Tibial artery (tissue), 4 donors: Measurements from ENCODE around the gene MED12L.

Source experiments
- DNase-seq, 2 donors: peaks; one replicate each; pipeline ENCODE4 v3.0.0-alpha.2; 2019
- H3K27ac ChIP-seq, 2 donors: fragments of 200-600 bp; sonication (generic) in 1 of 2; 1 replicate in 1 of 2; 2 replicates in 1 of 2; pipeline ENCODE4 v1.5.1; 2018 to 2019; ENCODE audit warnings: mild to moderate bottlenecking in 1 of 2
- H3K27me3 ChIP-seq, 2 donors: fragments of 200-600 bp; sonication (generic) in 1 of 2; one replicate each; pipeline versions ENCODE4 v1.5.1 to v1.6.0; 2016 to 2019
- H3K36me3 ChIP-seq, 3 donors: fragments of 200-600 bp; sonication (generic) in 2 of 3; one replicate each; pipeline ENCODE4 v1.5.1; 2016 to 2019; ENCODE audit warnings: mild to moderate bottlenecking in 2 of 3
- H3K4me1 ChIP-seq, 4 donors: fragments of 200-600 bp; sonication (generic) in 2 of 4; 1 replicate in 3 of 4; 2 replicates in 1 of 4; pipeline ENCODE4 v1.5.1; 2016 to 2019
- H3K4me3 ChIP-seq, 2 donors: fragments of 200-600 bp; sonication (generic) in 1 of 2; 1 replicate in 1 of 2; 2 replicates in 1 of 2; pipeline ENCODE4 v1.5.1; 2018 to 2019; ENCODE audit warnings: mild to moderate bottlenecking in 2 of 2
- H3K9me3 ChIP-seq, 3 donors: fragments of 200-600 bp; sonication (generic) in 1 of 3; one replicate each; pipeline ENCODE4 v1.5.1; 2016 to 2019
- CTCF ChIP-seq, 2 experiments: fragments of 200-600 bp in 1 of 2; fragments of 450-650 bp in 1 of 2; IDR thresholded peaks; one replicate each; pipeline ENCODE4 v1.5.1; 2017 to 2019; ENCODE audit warnings: antibody characterized with exemption in 2 of 2, mild to moderate bottlenecking in 1 of 2, moderate library complexity in 1 of 2
- intact Hi-C: fragments of 100-400 bp; cut with DNase I; formaldehyde crosslinking; loops from one replicate; pipeline ENCODE4 v1.15.0; 2023; ENCODE audit warnings: low total_unique reads

MED12L gene

GRCh38 chr3:151197981-151198767 lies 112.7 kb downstream of the MED12L start:
- no peak overlapping the region for H3K4me3 ChIP-seq
- H3K27me3 ChIP-seq, result no peaks in the 10 kb centered on the region
- DNase-seq, result no peak
- no peaks in the 10 kb centered on the region for H3K4me1 ChIP-seq
- H3K36me3 ChIP-seq, result no peaks in the 10 kb centered on the region
- H3K27ac ChIP-seq, result no peak overlapping the region
- no peak for TF ChIP-seq CTCF (IDR thresholded peaks at IDR 0.05)
- H3K9me3 ChIP-seq, result no peaks in the 10 kb centered on the region
- intact Hi-C loops, result no loop called here

- intact Hi-C loops, result no loop called here
- Histone ChIP-seq H3K36me3 (no peaks in the 10 kb centered on the region), H3K9me3 (no peaks in the 10 kb centered on the region), H3K4me1 (no peaks in the 10 kb centered on the region), H3K27me3 (no peaks in the 10 kb centered on the region), H3K4me3 (no peak overlapping the region), H3K27ac (no peak overlapping the region)
- TF ChIP-seq CTCF (IDR thresholded peaks at IDR 0.05), result no peak
- no peak for DNase-seq
Measured at GRCh38 chr3:151198849-151199248, 113.4 kb downstream of the MED12L start.

GRCh38 chr3:151199554-151200438 lies 114.3 kb downstream of the MED12L start:
- intact Hi-C loops, result no loop called here
- no peak overlapping the region for H3K4me3 ChIP-seq
- H3K4me1 ChIP-seq, result no peaks in the 10 kb centered on the region
- no peaks in the 10 kb centered on the region for H3K36me3 ChIP-seq
- no peaks in the 10 kb centered on the region for H3K27me3 ChIP-seq
- H3K9me3 ChIP-seq, result no peaks in the 10 kb centered on the region
- no peak for TF ChIP-seq CTCF (IDR thresholded peaks at IDR 0.05)
- DNase-seq, result no peak
- no peak overlapping the region for H3K27ac ChIP-seq

GRCh38 chr3:151200586-151200985 lies 115.1 kb downstream of the MED12L start:
- Histone ChIP-seq H3K27me3 (no peaks in the 10 kb centered on the region), H3K9me3 (no peaks in the 10 kb centered on the region), H3K36me3 (no peaks in the 10 kb centered on the region), H3K27ac (no peak overlapping the region), H3K4me1 (no peaks in the 10 kb centered on the region), H3K4me3 (no peak overlapping the region)
- DNase-seq, result no peak
- TF ChIP-seq CTCF (IDR thresholded peaks at IDR 0.05), result no peak
- intact Hi-C loops, result no loop called here

- H3K36me3 ChIP-seq, result no peaks in the 10 kb centered on the region
- no peak overlapping the region for H3K4me3 ChIP-seq
- intact Hi-C loops, result no loop called here
Measured at GRCh38 chr3:151201051-151201730, 115.7 kb downstream of the MED12L start.

More at GRCh38 chr3:151201051-151201730, 115.7 kb downstream of the MED12L start:
- Histone ChIP-seq H3K27me3 (no peaks in the 10 kb centered on the region), H3K9me3 (no peaks in the 10 kb centered on the region), H3K27ac (no peak overlapping the region), H3K4me1 (no peaks in the 10 kb centered on the region)
- TF ChIP-seq CTCF (IDR thresholded peaks at IDR 0.05), result no peak
- DNase-seq, result no peak
